ENCODE results near the gene SIK3. TPM values are rescaled to one million over a fixed set of nuclear protein-coding genes. Genes with fewer than 3 reads are reported as not detected.

The SIK3 gene
- total and polyA plus RNA-seq, 12 donors, result 11.7 to 176 (median 25.2) TPM

DNA sequence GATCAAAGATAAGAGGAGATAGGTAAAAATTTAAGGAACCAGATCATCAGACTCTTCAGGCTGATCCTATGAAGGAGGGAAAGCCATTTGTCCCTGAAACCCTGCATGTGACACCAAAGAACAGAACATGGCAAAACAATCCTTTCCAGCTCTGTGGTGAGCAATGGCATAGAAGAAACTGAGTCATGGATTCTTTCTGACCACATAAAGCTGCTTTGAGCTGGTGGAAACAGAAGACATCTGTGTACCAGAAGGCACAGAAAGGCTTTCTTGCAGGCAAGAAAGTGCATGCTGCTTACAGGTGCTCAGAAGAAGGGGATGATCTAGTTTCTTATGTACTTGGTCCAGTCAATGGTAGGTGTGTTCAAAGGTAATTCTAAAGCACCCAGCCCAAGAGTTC is 215.8 kb downstream of the SIK3 start:
- no peak overlapping the region for H3K27ac ChIP-seq
- intact Hi-C loops (cut with DNase I), result loop anchor here in 1 of 2 donors (5.0 kb wide), 1 partner anchor 90 kb away; the partner anchor contains the start of gene APOA5
- H3K9me3 ChIP-seq (replicated peaks in 1 of 3), result no peaks in the 10 kb centered on the region
- H3K36me3 ChIP-seq (replicated peaks in 1 of 2), result no peaks in the 10 kb centered on the region
- no peak for DNase-seq
- no peaks in the 10 kb centered on the region for H3K4me1 ChIP-seq (replicated peaks in 1 of 2)
- TF ChIP-seq, protein P1, sequence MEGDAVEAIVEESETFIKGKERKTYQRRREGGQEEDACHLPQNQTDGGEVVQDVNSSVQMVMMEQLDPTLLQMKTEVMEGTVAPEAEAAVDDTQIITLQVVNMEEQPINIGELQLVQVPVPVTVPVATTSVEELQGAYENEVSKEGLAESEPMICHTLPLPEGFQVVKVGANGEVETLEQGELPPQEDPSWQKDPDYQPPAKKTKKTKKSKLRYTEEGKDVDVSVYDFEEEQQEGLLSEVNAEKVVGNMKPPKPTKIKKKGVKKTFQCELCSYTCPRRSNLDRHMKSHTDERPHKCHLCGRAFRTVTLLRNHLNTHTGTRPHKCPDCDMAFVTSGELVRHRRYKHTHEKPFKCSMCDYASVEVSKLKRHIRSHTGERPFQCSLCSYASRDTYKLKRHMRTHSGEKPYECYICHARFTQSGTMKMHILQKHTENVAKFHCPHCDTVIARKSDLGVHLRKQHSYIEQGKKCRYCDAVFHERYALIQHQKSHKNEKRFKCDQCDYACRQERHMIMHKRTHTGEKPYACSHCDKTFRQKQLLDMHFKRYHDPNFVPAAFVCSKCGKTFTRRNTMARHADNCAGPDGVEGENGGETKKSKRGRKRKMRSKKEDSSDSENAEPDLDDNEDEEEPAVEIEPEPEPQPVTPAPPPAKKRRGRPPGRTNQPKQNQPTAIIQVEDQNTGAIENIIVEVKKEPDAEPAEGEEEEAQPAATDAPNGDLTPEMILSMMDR (IDR thresholded peaks at IDR 0.05), result no peak
- no peak for TF ChIP-seq POLR2A (IDR thresholded peaks at IDR 0.05)
- no peaks in the 10 kb centered on the region for H3K27me3 ChIP-seq
- H3K4me3 ChIP-seq, result no peak overlapping the region

DNA sequence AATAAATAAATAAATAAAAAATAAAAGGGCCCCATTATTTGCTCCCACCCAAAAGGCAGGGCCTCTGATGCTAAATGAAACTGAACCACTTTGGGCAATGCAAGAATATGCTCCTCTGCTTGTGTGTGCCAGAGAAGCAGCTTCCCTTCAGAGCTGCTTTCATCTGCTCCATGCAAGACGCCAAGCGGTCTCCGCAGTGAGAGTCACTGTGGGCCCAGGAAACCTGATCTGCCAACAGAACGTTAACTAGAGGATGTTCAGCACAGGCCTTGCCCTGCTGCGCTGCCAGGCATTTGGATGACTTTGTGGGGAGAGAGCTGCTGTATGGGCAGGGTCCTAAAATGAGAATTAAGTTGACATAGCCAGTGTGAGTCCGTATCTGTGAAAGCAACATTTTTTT is 217.1 kb downstream of the SIK3 start:
- no peaks in the 10 kb centered on the region for H3K4me1 ChIP-seq (replicated peaks in 1 of 2)
- no peaks in the 10 kb centered on the region for H3K9me3 ChIP-seq (replicated peaks in 1 of 3)
- no peaks in the 10 kb centered on the region for H3K36me3 ChIP-seq (replicated peaks in 1 of 2)
- H3K27ac ChIP-seq, result no peak overlapping the region
- intact Hi-C loops (cut with DNase I), result loop anchor here in 1 of 2 donors (5.0 kb wide), 1 partner anchor 89 kb away; the partner anchor contains the start of gene APOA5
- no peak for DNase-seq
- WGBS, 4 donors, result 88 to 96% (median 90%) methylated on average over 6 of the region's 6 CpGs
- H3K27me3 ChIP-seq, result no peaks in the 10 kb centered on the region
- no peak overlapping the region for H3K4me3 ChIP-seq
- no peak for TF ChIP-seq POLR2A (IDR thresholded peaks at IDR 0.05)
- TF ChIP-seq, protein P1 (IDR thresholded peaks at IDR 0.05), result no peak

DNA sequence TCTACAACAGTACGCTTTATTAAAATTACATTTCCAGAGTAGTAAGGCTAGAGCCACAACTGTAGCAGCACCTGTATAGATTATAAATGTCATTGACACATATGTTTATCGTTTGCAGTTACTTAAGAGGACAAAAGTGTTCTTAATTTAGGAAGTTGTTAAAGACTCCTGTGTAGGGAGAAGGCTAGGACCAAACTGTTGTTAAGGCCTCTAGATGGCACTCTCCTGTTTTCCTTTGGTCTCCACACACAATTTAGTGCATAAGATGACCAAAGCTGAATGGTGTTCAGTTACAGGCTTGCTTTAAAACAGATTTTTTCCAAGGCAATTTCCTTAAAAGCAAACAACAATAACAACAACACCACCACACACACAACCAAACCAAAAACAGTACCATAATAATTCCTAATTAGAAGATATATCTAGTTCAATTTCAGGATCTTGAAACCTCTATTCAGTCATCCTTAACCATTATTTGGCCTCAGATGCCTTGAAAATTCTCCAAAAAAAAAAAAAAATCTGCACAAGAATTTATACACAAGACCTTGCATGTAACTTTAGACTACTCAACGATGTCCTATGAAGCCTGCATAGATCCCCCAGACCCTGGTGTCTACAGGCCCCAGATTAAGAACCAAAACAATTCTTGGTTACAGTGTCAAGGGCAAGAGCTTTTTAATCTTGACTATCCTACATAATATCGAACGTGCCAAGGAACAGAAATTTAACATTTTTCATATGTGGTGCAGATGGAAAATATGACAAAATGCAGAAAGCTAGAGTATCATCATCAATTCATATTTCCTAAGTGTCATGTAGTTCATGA is 218.2 kb downstream of the SIK3 start:
- Histone ChIP-seq H3K4me1 (replicated peaks in 1 of 2) (no peaks in the 10 kb centered on the region), H3K4me3 (no peak overlapping the region), H3K27me3 (no peaks in the 10 kb centered on the region), H3K9me3 (replicated peaks in 1 of 3) (no peaks in the 10 kb centered on the region), H3K36me3 (replicated peaks in 1 of 2) (peaks cover 0 to 2% of the 10 kb centered on the region in 2 donors), H3K27ac (no peak overlapping the region)
- intact Hi-C loops (cut with DNase I), result loop anchor here (2.0 to 5.0 kb wide), 3 partner anchors 88 to 232 kb away; partner anchors contain the start of gene APOA5 (in 1 of the 2)
- TF ChIP-seq, protein P1 (IDR thresholded peaks at IDR 0.05), result peak; percentile 31 to 74 (median 68)
- no peak for TF ChIP-seq POLR2A (IDR thresholded peaks at IDR 0.05)
- 49 to 53% (median 51%) methylated on average over 5 of the region's 5 CpGs for WGBS, 4 donors
- peak in 2 of 7 donors; percentile 33 to 47 for DNase-seq

DNA sequence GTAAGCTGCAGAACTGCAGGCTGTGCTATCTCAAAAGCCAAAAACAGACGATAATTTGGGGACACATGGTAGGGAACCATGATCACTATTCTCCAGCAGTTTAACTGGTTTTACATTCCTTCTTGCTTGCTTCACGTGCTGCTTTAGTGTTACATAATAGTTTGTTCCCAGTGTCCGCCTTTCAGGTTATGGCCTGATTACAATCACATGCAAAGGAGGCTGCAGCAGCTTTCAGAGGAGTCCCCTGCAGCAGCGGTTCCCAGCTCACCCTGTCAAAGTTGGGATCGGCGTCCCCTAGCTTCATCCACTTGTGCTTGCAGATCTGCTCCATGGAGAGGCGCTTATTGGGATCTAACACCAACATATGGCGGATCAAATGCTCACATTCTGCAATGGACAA is 221.6 kb downstream of the SIK3 start:
- Histone ChIP-seq H3K27me3 (no peaks in the 10 kb centered on the region), H3K4me3 (no peak overlapping the region), H3K27ac (no peak overlapping the region), H3K36me3 (replicated peaks in 1 of 2) (peaks cover 0 to 21% of the 10 kb centered on the region in 2 donors), H3K4me1 (replicated peaks in 1 of 2) (no peaks in the 10 kb centered on the region), H3K9me3 (replicated peaks in 1 of 3) (no peaks in the 10 kb centered on the region)
- 86 to 95% (median 91%) methylated on average over 7 to 8 of the region's 8 CpGs for WGBS, 4 donors
- intact Hi-C loops (cut with DNase I), result loop anchor here in 1 of 2 donors (5.0 kb wide), 1 partner anchor 236 kb away; no protein-coding TSS in a partner anchor
- no peak for DNase-seq
- no peak for TF ChIP-seq POLR2A (IDR thresholded peaks at IDR 0.05)
- TF ChIP-seq, protein P1 (IDR thresholded peaks at IDR 0.05), result no peak

Data from adrenal gland (tissue), 12 donors.